Mesenchymal stem cell (in vitro differentiated cells and primary cell): ENCODE data around the gene LINGO3.

Experiments used
- DNase-seq: peaks from one replicate; pipeline ENCODE4 v3.0.0-alpha.2; 2013
- H2AFZ ChIP-seq: one replicate; pipeline ENCODE4 v1.6.1; 2013; ENCODE audit warnings: low read depth, mild to moderate bottlenecking, control low read depth, inconsistent platforms, low read length, moderate library complexity
- H2AK5ac ChIP-seq: 2 replicates; pipeline ENCODE4 v1.6.1; 2013; ENCODE audit warnings: low read length, moderate library complexity, mild to moderate bottlenecking, inconsistent platforms; ENCODE audit not compliant: severe bottlenecking
- H2BK120ac ChIP-seq: one replicate; pipeline ENCODE4 v1.6.1; 2013; ENCODE audit warnings: low read depth, mild to moderate bottlenecking, inconsistent platforms, low read length, moderate library complexity
- H2BK12ac ChIP-seq, 2 experiments: one replicate each; pipeline ENCODE4 v1.6.1; 2013; ENCODE audit warnings: inconsistent platforms in 2 of 2, low read length in 2 of 2, mild to moderate bottlenecking in 2 of 2, moderate library complexity in 2 of 2, control low read depth in 1 of 2
- H2BK15ac ChIP-seq: one replicate; pipeline ENCODE4 v1.6.1; 2013; ENCODE audit warnings: mild to moderate bottlenecking, low read depth, inconsistent platforms; ENCODE audit not compliant: poor library complexity, severe bottlenecking
- H2BK5ac ChIP-seq: 2 replicates; pipeline ENCODE4 v1.6.1; 2013; ENCODE audit warnings: low read depth, mild to moderate bottlenecking, low read length, control low read depth, inconsistent platforms; ENCODE audit not compliant: poor library complexity, severe bottlenecking
- H3K14ac ChIP-seq, 2 experiments: one replicate each; pipeline ENCODE4 v1.6.1; 2013; ENCODE audit warnings: inconsistent platforms in 2 of 2, low read length in 2 of 2, control low read depth in 1 of 2, mild to moderate bottlenecking in 1 of 2, moderate library complexity in 1 of 2
- H3K18ac ChIP-seq, 2 experiments: one replicate each; pipeline ENCODE4 v1.6.1; 2013; ENCODE audit warnings: inconsistent platforms in 2 of 2, low read length in 2 of 2, control low read depth in 1 of 2, low read depth in 1 of 2, mild to moderate bottlenecking in 1 of 2
- H3K23ac ChIP-seq, 2 experiments: one replicate each; pipeline ENCODE4 v1.6.1; 2013; ENCODE audit warnings: inconsistent platforms in 2 of 2, low read length in 2 of 2, mild to moderate bottlenecking in 2 of 2, moderate library complexity in 2 of 2, control low read depth in 1 of 2
- H3K27ac ChIP-seq: 2 replicates; pipeline ENCODE4 v1.5.1; 2013; ENCODE audit warnings: mild to moderate bottlenecking, moderate library complexity, low read length, control low read depth, inconsistent platforms; ENCODE audit not compliant: poor library complexity, severe bottlenecking
- H3K27me3 ChIP-seq, 2 experiments: 2 replicates each; pipeline versions ENCODE4 v1.6.1 to v1.7.0; 2013; ENCODE audit warnings: low read length in 2 of 2, mild to moderate bottlenecking in 2 of 2, moderate library complexity in 2 of 2, control low read depth in 1 of 2, inconsistent platforms in 1 of 2; ENCODE audit not compliant: control insufficient read depth in 1 of 2, insufficient read depth in 1 of 2
- H3K36me3 ChIP-seq, 2 experiments: 2 replicates each; pipeline versions ENCODE4 v1.6.1 to v1.7.0; 2013; ENCODE audit warnings: low read length in 2 of 2, control low read depth in 1 of 2, inconsistent platforms in 1 of 2, low read depth in 1 of 2, mild to moderate bottlenecking in 1 of 2; ENCODE audit not compliant: insufficient read depth in 2 of 2, control insufficient read depth in 1 of 2
- H3K4ac ChIP-seq, 2 experiments: one replicate each; pipeline ENCODE4 v1.6.1; 2013; ENCODE audit warnings: inconsistent platforms in 2 of 2, low read length in 2 of 2, mild to moderate bottlenecking in 2 of 2, moderate library complexity in 2 of 2, control low read depth in 1 of 2, low read depth in 1 of 2
- H3K4me1 ChIP-seq: 2 replicates; pipeline ENCODE4 v1.6.1; 2013; ENCODE audit warnings: low read depth, low read length, control low read depth; ENCODE audit not compliant: control insufficient read depth, insufficient read depth
- H3K4me2 ChIP-seq: 2 replicates; pipeline ENCODE4 v1.6.1; 2013; ENCODE audit warnings: low read length, mild to moderate bottlenecking, inconsistent platforms; ENCODE audit not compliant: poor library complexity, severe bottlenecking
- H3K4me3 ChIP-seq, 2 experiments: 2 replicates each; pipeline versions ENCODE4 v1.5.1 to v1.7.0; 2013; ENCODE audit warnings: low read length in 2 of 2, mild to moderate bottlenecking in 2 of 2, control low read depth in 1 of 2, low read depth in 1 of 2; ENCODE audit not compliant: insufficient read depth in 1 of 2
- H3K79me1 ChIP-seq: replicated peaks from 2 replicates; pipeline ENCODE4 v1.6.1; 2013; ENCODE audit warnings: mild to moderate bottlenecking, control low read depth, low read length, inconsistent platforms; ENCODE audit not compliant: poor library complexity, severe bottlenecking
- H3K9ac ChIP-seq: 2 replicates; pipeline ENCODE4 v1.7.0; 2013; ENCODE audit warnings: mild to moderate bottlenecking, low read length, moderate library complexity
- H3K9me3 ChIP-seq: 2 replicates; pipeline ENCODE4 v1.7.0; 2013; ENCODE audit warnings: mild to moderate bottlenecking, low read length; ENCODE audit not compliant: control insufficient read depth
- H4K8ac ChIP-seq: one replicate; pipeline ENCODE4 v1.6.1; 2013; ENCODE audit warnings: inconsistent platforms, mild to moderate bottlenecking, low read length, moderate library complexity
- H4K91ac ChIP-seq: one replicate; pipeline ENCODE4 v1.6.1; 2013; ENCODE audit warnings: mild to moderate bottlenecking, low read length, inconsistent platforms
- WGBS: methylation state at CpG from one replicate; pipeline ENCODE4 v1.1.7; 2013; ENCODE audit warnings: mixed read lengths; 5-methylcytosine and 5-hydroxymethylcytosine counted together

LINGO3 gene

DNA sequence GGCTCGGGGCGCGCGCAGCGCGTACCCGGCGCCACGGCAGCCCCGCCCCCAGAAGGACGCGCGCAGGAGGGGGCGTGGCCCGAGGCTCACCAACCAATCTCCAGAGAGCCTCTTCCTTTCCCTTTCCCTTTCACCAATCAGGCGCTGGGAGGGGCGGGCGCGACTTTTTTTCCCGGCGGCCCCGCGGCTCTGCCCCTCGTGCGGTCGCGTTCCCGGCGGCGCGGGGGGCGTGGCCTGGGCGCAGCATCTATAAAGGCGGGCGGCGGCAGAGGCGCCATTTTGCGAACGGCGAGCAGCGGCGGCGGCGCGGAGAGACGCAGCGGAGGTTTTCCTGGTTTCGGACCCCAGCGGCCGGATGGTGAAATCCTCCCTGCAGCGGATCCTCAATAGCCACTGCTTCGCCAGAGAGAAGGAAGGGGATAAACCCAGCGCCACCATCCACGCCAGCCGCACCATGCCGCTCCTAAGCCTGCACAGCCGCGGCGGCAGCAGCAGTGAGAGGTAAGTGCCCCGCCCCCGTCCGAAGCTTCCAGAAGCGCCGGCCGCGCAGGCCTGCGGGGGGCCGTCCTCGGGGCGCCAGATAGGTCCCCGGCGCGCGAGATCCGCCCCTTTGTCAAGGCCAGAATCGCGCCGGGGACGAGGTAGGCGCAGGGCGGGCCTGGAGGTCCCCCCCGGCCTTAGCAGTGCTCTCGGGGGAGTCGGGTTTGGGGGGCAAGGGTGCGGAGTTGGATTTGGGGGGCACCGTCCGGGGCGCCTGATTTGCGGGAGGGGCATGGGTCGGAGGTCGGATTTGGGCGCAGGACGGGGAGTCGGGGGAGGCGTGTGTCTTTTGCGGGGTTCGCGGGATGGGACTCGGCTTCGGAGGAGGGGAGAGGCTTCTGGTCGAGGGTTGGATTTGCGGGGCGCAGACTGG is 38.5 kb downstream of the LINGO3 start:
- peak overlapping the region; percentile 80 for H2BK5ac ChIP-seq
- no peak overlapping the region for H4K8ac ChIP-seq
- peak overlapping the region; percentile 67 for H3K27ac ChIP-seq
- H2BK15ac ChIP-seq: no peak overlapping the region
- peak overlapping the region; percentile 63 for H3K4me2 ChIP-seq
- DNase-seq: peak; percentile 96
- peak overlapping the region; percentile 97 for H3K14ac ChIP-seq
- H2AK5ac ChIP-seq: no peak overlapping the region
- H2BK12ac ChIP-seq: peak overlapping the region in 1 of 2 experiments; percentile 68
- peak overlapping the region; percentile 71 for H2BK120ac ChIP-seq
- H3K9ac ChIP-seq: peak overlapping the region; percentile 96
- peak overlapping the region in 1 of 2 experiments; percentile 100 for H3K23ac ChIP-seq
- H3K27me3 ChIP-seq: no peaks in the 10 kb centered on the region
- peak overlapping the region; percentile 70 for H4K91ac ChIP-seq
- H3K36me3 ChIP-seq: peaks cover 24 to 35% of the 10 kb centered on the region in 2 experiments
- peak overlapping the region; percentile 35 to 92 for H3K4ac ChIP-seq
- WGBS: under 1% methylated on average over 87 of the region's 103 CpGs
- peak overlapping the region; percentile 85 to 94 for H3K18ac ChIP-seq
- H3K79me1 ChIP-seq: peaks cover 5% of the 10 kb centered on the region
- H3K9me3 ChIP-seq: no peaks in the 10 kb centered on the region
- H2AFZ ChIP-seq: no peak overlapping the region
- H3K4me1 ChIP-seq: peaks cover 40% of the 10 kb centered on the region
- peak overlapping the region; percentile 92 to 95 for H3K4me3 ChIP-seq

DNA sequence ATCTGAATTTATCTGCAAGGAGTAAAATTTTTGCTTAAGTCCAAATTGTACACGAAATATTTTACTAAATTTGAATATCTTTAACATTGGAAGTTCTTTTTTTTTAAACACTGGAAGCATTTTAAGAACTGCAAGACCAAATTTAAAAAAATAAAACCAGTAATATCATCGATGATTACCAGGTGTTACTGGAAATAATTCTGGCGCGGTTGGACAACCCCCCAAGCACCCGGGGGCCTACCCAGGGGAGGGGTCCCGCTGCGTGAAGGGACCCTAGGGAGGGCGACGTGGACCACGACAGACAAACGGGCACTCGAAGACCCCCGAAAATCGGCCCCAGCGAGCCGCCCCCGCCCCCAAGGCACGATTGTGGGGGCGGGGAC is 39.1 kb downstream of the LINGO3 start:
- Histone ChIP-seq H3K27ac (peak overlapping the region; percentile 51), H3K4me2 (peak overlapping the region; percentile 72), H3K18ac (peak overlapping the region; percentile 14 to 88), H2BK15ac (no peak overlapping the region), H3K9ac (peak overlapping the region; percentile 80), H4K91ac (no peak overlapping the region), H3K79me1 (peaks cover 5% of the 10 kb centered on the region), H2BK120ac (peak overlapping the region; percentile 77), H3K23ac (no peak overlapping the region), H3K9me3 (no peaks in the 10 kb centered on the region), H3K4me1 (peaks cover 34% of the 10 kb centered on the region), H3K36me3 (peaks cover 18 to 28% of the 10 kb centered on the region in 2 experiments), H3K4ac (peak overlapping the region; percentile 46 to 97), H4K8ac (peak overlapping the region; percentile 70), H3K4me3 (peak overlapping the region; percentile 80 to 85), H2BK12ac (no peak overlapping the region), H2AK5ac (no peak overlapping the region), H3K27me3 (no peaks in the 10 kb centered on the region), H2AFZ (no peak overlapping the region), H3K14ac (no peak overlapping the region), H2BK5ac (no peak overlapping the region)
- no peak for DNase-seq
- 8% methylated on average over 13 of the region's 19 CpGs for WGBS

DNA sequence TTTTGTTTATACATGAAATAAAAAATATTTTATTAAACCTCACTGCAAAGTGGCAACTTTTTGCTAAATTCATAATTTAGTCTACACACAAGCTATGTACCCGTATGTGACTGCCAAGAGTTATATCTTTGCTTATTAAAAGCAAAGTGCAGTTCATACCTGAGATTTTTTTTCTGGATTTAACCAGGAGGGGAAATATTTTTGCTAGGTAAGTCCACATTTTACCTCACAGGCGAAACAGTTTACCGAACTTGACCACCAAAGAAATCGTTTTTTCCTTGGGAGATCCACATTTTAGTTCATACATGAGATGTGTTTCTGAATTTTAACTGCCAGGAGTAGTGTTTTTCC is 39.5 kb downstream of the LINGO3 start:
- H2AK5ac ChIP-seq: no peak overlapping the region
- peak overlapping the region; percentile 80 for H3K9ac ChIP-seq
- H3K14ac ChIP-seq: no peak overlapping the region
- no peak overlapping the region for H3K23ac ChIP-seq
- H3K79me1 ChIP-seq: peaks cover 5% of the 10 kb centered on the region
- no peak for DNase-seq
- H2BK5ac ChIP-seq: no peak overlapping the region
- H4K91ac ChIP-seq: no peak overlapping the region
- H3K18ac ChIP-seq: no peak overlapping the region
- H2BK12ac ChIP-seq: no peak overlapping the region
- H3K27ac ChIP-seq: no peak overlapping the region
- H3K4me2 ChIP-seq: no peak overlapping the region
- H2AFZ ChIP-seq: no peak overlapping the region
- peak overlapping the region in 1 of 2 experiments; percentile 80 for H3K4me3 ChIP-seq
- H3K9me3 ChIP-seq: no peaks in the 10 kb centered on the region
- H3K27me3 ChIP-seq: no peaks in the 10 kb centered on the region
- H2BK15ac ChIP-seq: no peak overlapping the region
- no peak overlapping the region for H4K8ac ChIP-seq
- H2BK120ac ChIP-seq: no peak overlapping the region
- 100% methylated on average over 3 of the region's 4 CpGs for WGBS
- H3K4me1 ChIP-seq: peaks cover 31% of the 10 kb centered on the region
- no peak overlapping the region for H3K4ac ChIP-seq
- H3K36me3 ChIP-seq: peaks cover 17 to 24% of the 10 kb centered on the region in 2 experiments

DNA sequence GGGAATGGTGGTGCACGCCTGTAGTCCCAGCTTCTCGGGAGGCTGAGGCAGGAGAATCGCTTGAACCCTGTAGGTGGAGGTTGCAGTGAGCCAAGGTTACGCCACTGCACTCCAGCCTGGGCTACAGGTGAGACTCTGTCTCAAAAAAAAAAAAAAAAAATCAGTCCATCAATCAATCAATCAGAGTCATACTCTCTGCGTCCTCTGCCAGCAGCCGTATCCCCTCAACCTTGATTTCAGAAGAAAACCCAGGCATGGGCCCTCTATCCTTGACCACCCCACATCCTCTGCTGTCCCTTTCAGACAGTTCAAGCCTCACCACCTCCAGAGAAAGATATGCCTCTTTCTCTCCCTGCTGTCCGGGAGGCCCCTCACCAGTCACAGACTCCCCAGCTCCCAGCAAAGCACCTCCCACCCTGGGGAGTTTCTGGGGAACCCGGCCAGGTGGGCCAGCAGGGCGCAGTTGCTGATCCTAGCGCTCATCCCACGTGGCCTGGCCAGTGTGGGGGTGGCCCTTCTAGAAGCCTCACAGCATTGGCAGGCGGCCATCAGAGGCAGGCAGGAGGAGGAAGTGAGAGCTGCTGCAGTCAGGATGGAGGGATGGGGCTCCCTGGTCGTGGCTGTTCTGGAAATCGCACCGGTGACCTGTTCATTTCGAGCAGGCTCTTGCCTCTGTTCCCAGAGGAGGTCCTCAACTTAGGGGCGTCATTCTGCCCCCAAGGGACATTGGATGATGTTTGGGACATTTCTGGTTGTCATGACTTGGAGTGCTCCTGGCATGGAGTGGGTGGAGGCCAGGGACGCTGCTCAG is 41.6 kb downstream of the LINGO3 start:
- H3K27me3 ChIP-seq: no peaks in the 10 kb centered on the region
- H2AFZ ChIP-seq: peak overlapping the region; percentile 49
- H3K14ac ChIP-seq: no peak overlapping the region
- H3K79me1 ChIP-seq: peaks cover 5% of the 10 kb centered on the region
- peaks cover 0 to 6% of the 10 kb centered on the region in 2 experiments for H3K36me3 ChIP-seq
- no peak overlapping the region for H3K23ac ChIP-seq
- peak overlapping the region; percentile 74 for H4K91ac ChIP-seq
- H3K9ac ChIP-seq: peak overlapping the region; percentile 57
- H3K4ac ChIP-seq: peak overlapping the region; percentile 40 to 61
- peaks cover 15% of the 10 kb centered on the region for H3K4me1 ChIP-seq
- DNase-seq: peak; percentile 52
- no peak overlapping the region for H2BK5ac ChIP-seq
- H3K4me2 ChIP-seq: no peak overlapping the region
- no peak overlapping the region for H2BK15ac ChIP-seq
- H3K9me3 ChIP-seq: no peaks in the 10 kb centered on the region
- H2AK5ac ChIP-seq: peak overlapping the region; percentile 26
- H2BK120ac ChIP-seq: no peak overlapping the region
- H3K4me3 ChIP-seq: peak overlapping the region in 1 of 2 experiments; percentile 40
- H3K27ac ChIP-seq: no peak overlapping the region
- H4K8ac ChIP-seq: peak overlapping the region; percentile 93
- 78% methylated on average over 17 of the region's 18 CpGs for WGBS
- peak overlapping the region in 1 of 2 experiments; percentile 1 for H2BK12ac ChIP-seq
- H3K18ac ChIP-seq: peak overlapping the region in 1 of 2 experiments; percentile 28
